T-helper 1 cell treated with Interleukin-12 subunit alpha and Interleukin-12 subunit beta and Interleukin-4 antibody, amounts not matched to agents 30 ng/mL and 1 ng/mL, for 36 hours (primary cell): Measurements from ENCODE around the gene GHRL. TPM values are rescaled to one million over a fixed set of nuclear protein-coding genes. Genes with fewer than 3 reads are reported as not detected.

ENCODE experiments used
- intact Hi-C: fragments of 100-400 bp; cut with micrococcal nuclease; formaldehyde crosslinking; loops from one replicate; pipeline ENCODE4 v1.15.1; 2024
- total RNA-seq: library from RNA; stranded (reverse); gene quantifications from 2 replicates; pipeline ENCODE4 v1.2.3, GENCODE V29; 2022

Gene GHRL
- total RNA-seq, 1 donor from 2014 or later = 6.9 TPM

DNA sequence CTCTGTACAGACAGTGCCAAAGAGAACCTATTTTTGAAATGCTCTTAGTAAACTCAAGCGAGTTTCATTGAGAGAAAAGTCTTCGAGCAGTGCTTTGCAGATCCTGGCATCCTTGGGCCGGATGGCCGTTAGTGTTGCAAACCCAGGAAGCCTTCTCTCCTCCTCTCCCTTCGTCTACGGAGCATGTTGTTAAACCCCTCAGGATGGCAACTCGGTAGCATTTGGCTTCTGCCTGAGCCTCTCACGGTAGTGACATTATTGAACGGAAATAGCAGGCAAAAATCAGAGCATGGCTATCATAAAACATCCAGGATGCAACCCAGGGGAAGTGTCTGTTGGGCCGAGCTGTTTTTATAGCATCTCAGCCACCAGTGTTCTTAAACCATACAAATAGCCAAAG lies 34.8 kb upstream of the GHRL start:
- intact Hi-C loops = no loop called here

DNA sequence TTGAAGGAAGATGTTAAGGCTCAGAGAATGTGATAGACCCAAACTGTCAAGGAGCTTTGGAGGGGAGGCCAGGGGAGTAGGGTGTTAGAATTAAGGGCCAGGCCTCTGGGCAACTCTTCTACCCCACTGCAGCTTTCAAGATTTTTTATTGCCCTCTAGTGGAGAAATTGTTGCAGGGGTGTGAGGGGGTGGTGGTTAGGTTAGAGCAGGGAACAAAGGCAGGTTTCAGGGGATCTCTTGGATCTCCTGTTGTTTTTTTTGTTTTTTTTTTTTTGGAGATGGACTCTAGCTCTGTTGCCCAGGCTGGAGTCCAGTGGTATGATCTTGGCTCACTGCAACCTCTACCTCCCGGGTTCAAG lies 29.6 kb upstream of the GHRL start:
- intact Hi-C loops = loop anchor here (5.0 kb wide), 2 partner anchors 570 to 820 kb away; no protein-coding TSS in a partner anchor

DNA sequence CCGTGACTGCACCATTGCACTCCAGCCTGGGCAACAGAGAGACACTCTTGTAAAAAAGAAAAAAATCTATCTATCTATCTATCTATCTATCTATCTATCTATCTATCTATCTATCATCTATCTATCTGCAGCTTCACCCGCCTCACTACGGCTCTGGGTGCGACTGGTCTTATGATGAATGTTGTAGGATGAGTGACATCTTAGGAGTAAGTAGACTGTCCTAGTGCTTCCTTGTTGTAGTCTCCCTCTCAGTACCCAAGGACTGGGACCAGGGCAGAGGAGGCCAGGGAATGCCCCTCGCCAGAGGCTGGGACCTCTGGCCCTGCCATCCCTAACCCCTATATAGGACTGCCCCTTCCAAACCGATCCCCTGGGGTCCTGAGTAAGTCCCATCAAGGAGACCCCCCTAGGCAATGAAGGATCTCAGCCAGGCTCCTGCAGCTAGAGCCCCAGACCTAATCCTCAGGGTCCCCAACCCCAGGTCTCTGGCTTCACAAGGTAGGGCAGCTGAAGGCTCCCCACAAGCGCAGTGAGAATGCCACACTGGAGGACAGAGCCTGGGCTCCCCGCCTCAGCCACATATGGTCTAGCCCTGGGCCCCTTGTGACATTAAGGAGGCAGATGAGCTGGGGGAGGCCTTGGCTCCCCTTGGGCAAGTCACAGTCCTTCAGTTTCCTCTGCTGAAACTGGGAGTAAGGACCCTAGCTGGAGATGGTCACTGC lies 29.0 kb upstream of the GHRL start:
- intact Hi-C loops = loop anchor here (1.0 to 5.0 kb wide), 15 partner anchors 57 to 819 kb away; partner anchors contain the start of genes ARPC4, BRK1, BRPF1 and CRELD1

DNA sequence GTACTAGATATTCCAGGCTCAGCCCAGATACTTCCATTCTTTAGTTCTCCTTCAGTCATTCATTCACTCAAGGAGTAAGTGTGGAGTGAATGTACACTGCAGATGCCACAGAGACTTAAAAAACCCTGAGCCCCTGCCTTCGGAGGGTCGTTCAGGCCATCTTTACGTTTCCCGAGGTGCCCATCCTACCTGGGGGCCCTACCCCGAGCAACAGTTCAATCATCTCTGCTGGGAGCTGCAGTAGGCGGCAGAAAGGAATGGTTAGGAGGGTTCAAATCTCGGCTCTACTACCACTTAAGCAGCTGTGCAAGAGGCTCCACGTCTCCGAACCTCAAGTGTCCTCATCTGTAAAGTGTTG lies 27.6 kb upstream of the GHRL start:
- intact Hi-C loops = loop anchor here (5.0 kb wide), 2 partner anchors 568 to 818 kb away; no protein-coding TSS in a partner anchor

DNA sequence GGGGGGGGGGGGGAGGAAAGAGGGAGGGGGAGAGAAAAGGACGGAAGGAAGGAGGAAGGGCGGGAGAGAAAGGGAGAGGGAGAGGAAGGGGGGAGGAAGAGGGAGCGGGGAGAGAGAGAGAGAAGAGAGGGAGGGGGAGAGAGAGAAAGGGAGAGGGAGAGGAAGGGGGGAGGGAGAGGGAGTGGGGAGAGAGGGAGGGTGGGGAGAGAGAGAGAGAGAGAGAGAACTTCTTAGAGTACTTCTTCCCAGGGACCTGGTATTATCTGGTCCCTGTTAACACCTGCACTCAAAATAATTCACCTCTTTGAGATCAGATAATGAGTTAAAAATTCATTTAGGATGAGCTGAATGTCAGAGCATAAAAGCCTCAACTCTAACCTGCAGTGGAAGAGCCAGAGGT lies 27.1 kb upstream of the GHRL start:
- intact Hi-C loops = loop anchor here (5.0 kb wide), 2 partner anchors 568 to 818 kb away; no protein-coding TSS in a partner anchor

DNA sequence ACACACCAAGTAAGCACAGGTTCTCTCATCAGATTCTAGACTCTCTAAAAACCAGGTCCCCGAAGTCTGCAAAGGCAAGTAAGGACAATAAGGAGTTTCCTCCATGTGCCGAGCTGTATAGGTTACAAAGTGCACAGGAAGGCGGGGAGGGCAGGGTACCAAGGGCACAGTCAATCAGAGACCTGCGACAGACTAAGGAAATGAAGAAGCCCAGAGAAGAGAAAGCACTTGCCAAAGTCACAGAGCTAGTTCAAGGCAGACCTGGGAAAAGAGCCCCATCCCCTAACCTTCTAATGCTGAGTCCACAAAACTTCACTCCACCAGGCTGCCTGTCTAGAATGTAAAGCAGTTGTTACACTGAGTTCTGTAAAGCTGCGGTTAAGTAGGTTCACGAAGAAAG lies 26.5 kb upstream of the GHRL start:
- intact Hi-C loops = no loop called here

DNA sequence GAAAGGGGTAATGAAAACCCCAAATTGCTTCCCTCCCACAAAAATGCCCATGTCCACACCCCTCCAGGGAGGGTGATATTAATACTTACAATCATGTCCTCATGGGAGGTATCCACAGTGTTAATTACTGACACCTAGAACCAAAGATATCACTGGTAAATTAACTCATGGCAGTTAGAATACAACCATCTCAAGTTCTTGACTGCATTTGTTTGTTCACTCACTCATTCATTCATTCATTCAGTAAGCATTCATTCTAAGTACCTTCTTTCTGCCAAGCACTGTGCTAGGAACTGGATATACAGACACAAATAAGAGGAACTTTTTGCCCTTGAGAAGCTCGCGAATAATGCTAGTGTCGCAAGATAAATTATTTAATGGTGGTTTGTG lies 25.2 kb upstream of the GHRL start:
- intact Hi-C loops = no loop called here

DNA sequence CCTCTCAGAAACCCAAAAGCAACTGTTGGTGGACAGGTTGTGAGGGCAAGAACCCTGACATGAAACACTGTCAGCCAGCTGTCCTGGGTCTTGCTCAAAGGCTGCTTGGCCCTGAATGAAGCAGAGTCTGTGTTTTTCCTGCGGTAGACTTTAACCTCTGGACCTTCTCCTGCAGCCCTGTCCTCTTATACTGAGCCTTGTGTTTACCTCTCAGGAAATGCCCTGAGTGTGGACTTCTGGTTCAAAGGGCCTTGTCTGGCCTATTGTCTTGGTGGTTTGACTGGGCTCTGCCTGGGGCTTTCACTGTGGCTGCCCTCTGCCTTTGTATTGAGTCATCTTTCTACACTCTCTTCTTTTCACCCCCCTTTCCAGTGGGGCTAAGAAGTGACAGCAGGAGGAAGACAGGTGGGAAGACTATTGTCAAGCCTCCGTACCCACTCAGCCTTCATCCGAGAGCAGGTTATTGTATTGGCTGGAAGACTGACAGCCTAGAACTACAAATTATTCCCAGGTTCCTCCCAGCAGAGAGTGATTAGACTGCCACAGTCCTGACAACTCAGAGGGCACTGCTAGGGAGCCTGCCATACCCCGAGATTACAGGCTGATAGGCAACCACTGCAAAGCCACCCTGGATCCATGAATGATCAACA lies 24.7 kb upstream of the GHRL start:
- intact Hi-C loops = no loop called here

DNA sequence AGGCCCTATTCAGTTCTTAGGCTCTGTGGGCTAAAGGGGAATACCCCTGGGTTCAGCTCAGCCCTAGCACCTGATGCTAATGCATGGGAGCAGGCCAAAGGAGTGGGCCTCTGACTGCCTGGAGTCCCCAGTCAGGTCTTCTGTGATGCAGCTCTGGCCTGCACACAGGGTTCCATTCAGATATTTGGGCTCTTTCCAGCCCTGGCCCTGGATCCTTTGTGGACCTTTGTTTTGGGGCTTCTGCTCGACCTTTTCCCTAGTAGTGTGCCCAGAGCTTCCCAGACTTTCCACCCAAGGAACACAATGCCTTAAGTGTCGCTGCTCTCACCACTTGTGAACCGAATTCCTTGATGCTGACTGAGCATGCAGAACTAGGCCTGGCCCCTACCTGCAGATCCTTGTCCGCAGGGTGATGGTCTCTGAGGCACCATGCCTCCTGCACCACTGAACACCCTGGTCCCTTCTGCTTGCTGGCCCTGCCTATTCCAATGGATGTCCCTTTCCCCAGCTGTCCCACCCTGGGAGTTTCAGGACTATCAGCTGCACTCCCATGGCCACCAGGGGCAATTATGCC lies 23.1 kb upstream of the GHRL start:
- intact Hi-C loops = no loop called here

DNA sequence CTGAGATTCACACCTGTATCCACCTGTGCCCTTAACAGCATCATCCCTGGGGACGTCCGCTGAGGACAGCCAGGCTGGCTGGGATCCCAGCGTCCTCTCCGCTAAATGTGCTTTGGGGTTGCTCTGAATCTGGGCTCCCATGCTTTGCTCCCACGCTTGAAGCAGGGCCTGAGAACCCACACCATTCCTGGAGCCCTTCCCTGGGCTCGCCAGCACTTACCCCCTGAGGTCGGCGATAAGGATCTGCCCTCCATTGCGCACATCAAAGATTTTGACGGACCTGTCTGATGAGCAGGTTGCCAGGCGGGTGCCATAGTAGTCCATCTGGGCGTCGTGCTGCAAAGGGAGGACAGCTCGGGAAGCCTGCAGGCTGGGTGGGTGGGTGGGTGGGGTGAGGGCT lies 22.4 kb upstream of the GHRL start:
- intact Hi-C loops = no loop called here

DNA sequence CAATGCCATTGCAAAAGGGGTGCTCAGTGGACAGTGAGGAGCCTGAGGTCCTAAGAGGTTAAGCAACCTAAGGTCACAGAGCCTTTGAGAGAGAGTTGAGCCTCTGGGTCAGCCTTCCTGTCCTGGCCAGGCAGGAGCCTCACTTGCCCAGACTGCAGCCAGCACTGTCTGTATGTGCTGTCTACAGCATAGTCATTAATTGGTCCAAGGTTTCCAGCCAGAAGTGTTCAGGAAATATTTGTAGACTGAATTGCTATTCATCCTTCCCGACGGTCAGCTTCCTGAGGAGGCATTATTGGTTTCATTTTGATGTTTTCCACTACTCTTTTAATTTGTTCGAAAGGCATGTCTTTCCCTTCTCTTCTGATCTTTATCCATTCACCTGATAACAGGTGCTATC lies 20.1 kb upstream of the GHRL start:
- intact Hi-C loops = no loop called here

DNA sequence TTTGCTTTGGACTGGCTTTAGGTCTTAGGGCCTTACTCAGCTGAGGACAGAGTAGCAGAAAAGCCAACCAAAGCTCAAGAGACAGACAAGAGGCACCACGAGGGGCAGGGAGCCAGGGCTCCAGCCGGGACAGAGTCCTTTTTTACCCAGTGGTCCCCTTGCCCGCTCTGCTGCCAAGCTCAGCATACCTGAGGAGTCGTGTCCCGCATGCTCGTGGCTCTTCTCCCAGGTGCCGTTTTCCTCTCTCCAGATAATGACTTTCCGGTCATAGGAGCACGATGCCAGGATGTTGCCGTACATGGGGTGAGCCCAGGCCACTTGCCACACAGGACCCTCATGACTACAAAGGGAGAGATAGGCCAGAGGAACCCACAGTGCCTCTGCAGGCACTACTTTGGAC lies 19.6 kb upstream of the GHRL start:
- intact Hi-C loops = no loop called here

DNA sequence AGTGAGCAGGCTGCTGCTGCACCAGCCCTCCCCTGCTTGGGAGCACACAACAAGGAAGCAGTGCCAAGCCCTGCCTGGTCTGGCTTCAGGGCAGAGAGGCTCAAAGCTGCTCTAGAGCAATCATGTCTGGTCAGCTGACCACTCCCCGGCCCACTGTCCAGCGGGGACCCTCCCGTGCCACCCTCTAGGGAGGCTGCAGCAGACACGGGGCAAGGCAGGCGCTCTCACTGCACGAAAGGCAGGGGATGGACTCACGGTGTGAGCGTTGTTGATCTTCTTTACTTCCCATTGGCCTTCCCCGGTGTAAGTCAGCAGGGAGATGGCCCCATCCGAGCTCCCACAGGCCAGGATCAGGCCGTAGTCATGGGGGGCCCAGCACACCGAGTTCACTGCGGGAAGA lies 19.0 kb upstream of the GHRL start:
- intact Hi-C loops = no loop called here

DNA sequence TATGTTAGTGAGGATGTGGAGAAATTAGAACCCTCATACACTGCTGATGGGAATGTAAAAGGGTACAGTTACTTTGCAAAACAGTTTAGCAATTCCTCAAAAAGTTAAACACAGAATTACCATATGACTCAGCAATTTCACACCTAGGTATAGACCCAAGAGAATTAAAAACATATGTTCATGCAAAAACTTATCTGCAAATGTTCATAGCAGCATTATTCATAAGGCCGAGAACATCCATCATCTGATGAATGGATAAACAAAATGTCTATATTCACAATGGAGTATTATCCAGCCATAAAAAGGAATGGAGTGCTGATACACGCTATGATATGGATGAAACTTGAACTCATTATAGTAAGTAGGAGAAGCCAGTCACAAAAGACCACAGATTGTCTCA lies 17.8 kb upstream of the GHRL start:
- intact Hi-C loops = no loop called here

DNA sequence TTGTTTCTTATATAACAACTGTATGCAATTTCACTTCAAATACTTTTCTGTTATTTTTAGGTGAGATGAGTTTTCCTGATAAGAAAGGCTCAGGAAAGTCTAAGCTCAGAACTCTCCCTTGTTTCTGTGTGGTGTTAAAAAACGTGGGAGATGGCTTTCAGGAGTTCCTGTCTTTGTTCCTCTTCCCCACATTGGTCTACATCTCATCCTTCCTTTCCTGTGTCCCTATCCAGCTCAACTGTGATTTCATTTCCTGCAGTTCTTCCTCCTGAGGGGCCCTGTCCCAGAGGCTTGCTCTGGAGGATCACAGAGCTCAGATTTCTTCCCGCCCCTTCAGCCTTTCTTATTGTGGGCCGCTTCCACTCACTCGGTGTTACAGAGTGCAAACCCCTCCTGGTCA lies 17.0 kb upstream of the GHRL start:
- intact Hi-C loops = no loop called here

DNA sequence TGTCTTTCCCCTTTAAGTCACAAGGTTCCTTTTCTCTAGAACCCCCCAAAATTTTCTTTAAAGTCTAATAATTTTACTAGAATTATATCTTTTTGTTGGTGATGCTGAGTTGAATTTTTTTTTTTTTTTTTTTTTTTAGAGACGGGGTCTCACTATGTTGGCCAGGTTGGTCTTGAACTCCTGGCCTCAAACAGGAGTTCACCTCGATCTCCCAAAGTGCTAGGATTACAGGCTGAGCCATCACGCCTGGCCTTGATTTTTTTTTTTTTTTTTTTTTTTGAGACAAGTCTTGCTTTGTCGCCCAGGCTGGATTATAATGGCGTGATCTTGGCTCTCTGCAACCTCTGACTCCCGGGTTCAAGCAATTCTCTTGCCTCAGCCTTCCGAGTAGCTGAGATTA lies 15.9 kb upstream of the GHRL start:
- intact Hi-C loops = loop anchor here (1.0 kb wide), 1 partner anchor 43 kb away; no protein-coding TSS in a partner anchor

DNA sequence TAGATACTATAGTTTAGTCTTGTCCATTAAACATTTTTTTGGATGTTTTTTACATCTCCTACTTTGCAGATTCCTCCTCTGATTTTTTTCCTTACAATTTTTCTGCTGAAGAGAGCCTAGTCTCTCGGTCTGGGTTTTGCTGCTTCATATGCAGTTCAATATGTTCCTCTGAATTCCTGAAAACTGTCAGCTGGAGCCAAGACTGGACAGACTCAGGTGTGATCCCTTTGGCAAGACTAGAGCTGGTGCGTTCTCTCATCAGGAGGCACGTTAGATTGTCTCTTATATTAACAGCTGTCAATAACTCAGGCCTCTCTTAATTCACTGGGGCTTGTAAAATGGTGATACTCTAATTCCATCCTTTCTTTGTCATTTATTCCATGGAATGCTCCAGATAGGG lies 13.4 kb upstream of the GHRL start:
- intact Hi-C loops = no loop called here

DNA sequence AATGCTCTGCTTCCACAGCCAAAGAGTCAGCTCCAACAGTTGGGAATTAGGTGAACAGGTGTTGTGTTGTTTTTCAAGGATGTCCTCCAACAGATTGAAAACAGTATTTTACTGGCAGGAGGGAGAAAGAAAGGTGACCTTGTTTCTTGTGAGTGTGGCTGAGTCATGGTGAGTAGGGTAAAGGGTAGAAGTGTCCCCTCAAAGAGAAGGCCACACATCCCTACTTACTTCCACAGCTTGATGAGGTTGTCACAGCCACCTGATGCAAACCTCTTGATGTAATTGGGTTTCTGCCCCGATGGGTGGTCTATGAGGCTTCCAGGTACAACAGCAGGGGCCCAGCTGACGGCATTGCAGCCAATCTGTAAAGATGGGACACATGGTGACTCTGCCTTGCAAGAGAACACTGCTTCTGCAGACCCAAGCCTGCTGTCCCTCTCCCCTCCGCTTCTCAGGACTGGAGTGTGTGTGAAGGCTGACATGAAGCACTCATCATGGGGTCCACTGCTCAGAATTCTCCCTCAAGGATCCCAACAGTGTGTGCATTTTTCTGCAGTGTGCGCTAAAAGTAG lies 12.7 kb upstream of the GHRL start:
- intact Hi-C loops = no loop called here

DNA sequence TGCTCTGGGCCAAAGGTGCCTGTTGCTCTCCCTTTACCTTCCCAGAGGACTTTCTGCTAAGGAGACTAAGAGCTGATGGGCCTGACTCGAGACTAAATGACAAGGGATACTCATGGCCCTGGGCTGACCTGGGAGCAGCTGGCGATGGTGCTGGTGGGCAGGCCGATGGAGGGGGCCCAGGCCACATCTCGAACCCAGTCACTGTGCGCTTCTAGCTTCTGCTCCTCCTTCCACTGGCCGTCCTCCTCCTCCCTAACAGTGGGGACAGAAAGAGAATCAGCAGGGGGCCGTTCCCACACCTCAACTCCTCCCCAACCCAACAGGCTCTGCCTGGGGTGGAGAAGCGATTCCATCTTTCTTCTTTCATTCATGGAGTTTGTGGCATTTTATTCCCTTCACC lies 12.2 kb upstream of the GHRL start:
- intact Hi-C loops = no loop called here

DNA sequence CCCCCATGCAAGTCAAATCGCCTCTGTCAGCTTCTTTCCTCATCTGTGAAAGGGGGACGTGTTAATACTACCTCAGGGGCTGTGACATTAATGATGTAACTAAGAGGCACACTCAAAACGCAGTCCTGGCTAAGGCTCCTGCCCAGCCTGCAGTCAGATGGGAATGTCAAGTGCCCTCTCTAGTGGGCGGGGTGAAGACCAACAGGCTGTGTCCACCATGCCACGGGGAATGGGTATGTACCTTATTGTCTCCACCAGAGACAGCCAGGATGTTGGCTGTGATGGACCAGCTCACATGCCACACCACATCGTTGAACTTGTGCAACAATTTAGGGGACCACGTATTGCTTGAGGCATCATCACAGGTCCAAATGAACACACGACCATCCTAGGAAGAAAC lies 11.0 kb upstream of the GHRL start:
- intact Hi-C loops = no loop called here

DNA sequence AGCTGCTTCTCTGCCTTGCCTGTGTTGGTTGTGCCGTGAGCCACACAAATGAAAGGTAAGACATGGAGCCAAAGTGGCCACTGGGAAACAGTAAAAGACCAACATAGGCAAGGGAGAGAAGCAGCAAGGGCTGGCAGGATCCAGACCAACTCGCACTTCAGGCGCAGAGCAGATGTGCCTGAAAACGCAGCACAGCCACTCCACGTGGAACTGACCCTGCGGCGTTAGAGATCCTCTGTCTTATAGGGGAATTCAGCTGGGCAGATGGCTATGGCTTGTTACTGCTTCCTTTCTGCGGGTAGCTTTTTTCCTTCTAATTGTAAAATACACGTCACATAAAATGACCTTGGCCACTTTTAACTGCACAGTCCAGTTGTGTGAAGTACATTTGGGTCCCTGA lies 10.4 kb upstream of the GHRL start:
- intact Hi-C loops = no loop called here

DNA sequence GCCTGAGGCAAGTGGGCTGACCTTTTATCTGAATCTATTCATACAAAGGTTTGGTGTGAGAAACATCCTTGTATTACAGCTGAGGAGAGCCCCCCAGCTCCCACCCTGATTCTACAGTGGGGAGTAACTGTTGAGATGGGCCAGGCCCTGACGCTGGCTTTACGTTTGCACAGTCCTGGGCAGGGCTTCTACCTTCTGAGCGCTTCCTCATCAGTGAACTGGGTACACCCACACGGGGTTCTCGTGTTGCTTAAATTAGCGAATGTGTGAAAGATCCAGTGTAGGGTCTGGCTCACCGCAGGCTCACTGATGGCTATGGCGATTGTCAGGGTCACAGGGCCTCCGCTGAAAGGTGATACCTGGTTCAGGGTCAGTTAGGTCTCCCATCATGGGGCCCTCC lies 7.3 kb upstream of the GHRL start:
- intact Hi-C loops = no loop called here
